ENCODE results near the gene SLAMF6.
"Not testable (repeated sequence)": the region's sequence is repeated elsewhere in the genome, so short reads cannot be mapped to it uniquely, and the experiment has no call there.

SLAMF6 gene

DNA sequence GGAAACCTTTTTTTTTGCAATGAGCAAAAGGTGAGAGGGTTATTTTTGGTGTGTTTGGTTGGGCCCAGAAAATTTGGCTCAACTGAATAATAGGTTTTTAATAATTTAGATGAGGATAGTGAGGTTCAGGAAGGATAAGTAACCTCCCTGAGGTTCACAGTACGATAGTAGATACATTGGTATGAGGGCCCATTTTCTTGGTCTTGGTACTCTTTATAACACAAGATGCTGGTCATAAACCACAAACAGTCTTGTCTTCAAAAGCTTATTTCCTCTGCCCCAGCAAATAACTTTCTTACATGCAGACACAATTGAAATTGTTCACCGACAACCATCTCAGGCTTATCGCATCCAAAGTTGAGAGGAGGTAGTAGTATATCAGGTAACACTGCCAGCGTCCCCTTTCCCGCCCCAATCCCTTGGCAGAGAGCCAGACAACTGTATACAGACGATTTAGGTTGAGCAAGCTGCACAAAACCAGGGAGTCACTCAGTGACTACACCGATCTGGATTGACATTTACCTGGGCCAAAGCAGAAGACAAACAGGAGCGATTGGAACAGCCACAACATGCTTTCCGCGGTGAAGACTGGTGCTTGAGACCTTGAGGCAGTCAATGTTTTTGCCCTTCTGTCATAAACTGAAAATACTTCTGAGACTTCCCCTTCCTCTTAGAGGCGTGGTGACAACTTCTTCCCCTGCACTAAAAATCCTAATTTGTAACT, at the start of gene SLAMF6:
TSS of gene SLAMF6 (minus strand) at position 634 of the 724 bp plus-strand sequence. CDS start at position 571, 63 bp downstream.
- no peak for DNase-seq
- intact Hi-C loops (cut with DNase I) = no loop called here

DNA sequence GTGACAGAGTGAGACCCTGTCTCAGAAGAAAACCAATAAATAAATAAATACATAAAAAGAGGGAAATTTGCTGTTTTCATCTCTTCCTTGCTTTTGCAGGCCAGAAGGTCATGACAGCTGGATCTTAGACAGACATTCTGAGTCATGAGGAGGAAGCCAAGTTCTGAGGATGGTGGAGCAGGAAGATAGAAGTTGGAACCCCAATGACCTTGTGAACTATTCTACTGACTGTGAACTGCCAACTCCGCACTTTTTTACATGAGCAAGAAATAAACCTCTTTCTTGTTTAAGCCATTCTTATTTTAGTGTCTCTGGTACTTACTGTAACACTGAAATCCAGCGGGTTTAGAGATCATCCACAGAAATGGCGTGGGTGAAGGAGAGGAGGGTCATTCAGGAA, 47.8 kb upstream of the SLAMF6 start:
- intact Hi-C loops (cut with DNase I) = no loop called here
- DNase-seq = no peak

DNA sequence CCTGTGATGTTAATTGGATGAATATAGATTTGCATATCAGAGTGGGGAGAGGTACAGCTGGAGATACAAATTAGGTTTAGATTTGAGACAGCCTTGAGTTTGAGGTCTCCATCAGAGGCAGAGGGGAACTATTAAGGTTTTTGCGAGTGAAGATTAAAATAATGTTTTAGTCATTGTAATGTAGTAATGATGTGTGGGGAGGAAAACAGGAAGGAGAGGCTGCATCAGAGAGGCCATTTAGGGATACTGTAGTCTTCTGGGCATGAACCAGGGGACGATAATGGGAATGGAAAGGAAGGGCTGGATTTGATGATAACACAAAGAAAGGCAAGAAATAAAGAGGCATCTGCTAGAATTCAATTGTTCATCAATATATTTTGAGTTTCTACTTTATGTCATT, 46.8 kb upstream of the SLAMF6 start:
- intact Hi-C loops (cut with DNase I) = no loop called here
- DNase-seq = no peak

DNA sequence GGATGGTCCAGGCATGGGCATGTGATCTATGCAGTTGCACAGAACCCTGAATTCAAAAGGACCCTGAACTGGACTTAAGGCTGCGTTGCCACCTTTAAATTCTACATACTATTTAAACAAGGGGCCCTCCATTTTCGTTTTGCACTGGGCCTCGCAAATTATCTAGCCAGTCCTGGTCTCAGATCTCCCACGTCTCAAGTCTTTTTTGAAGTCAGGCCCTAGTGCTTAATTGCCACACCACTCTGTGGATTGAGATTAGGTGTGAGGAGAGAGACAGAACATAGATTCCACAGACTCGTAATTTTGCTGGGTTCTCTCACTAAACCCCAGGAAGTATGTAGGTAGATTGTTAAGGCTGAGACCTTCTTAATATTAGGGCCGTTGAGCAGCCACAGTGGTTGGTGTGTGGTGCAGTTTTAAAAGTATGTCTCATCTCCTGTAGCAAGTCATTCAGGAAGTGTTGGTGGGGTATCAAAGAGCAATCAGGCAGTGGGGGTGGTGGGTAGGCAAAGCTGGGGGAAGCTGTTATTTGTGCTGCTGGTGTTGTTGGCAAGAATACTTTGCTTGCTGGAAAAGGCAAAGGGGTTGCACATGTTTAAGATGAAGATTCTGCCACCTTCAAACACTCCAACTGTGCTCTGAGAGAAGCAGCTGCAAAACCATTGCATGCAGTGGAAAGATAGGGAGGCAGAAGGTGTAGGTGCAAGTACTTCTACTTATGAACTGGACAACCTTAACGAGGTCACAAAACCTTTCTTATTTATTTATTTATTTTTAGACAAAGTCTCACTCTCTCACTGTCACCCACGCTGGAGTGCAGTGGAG, 45.0 kb upstream of the SLAMF6 start:
- intact Hi-C loops (cut with DNase I) = no loop called here
- no peak for DNase-seq

DNA sequence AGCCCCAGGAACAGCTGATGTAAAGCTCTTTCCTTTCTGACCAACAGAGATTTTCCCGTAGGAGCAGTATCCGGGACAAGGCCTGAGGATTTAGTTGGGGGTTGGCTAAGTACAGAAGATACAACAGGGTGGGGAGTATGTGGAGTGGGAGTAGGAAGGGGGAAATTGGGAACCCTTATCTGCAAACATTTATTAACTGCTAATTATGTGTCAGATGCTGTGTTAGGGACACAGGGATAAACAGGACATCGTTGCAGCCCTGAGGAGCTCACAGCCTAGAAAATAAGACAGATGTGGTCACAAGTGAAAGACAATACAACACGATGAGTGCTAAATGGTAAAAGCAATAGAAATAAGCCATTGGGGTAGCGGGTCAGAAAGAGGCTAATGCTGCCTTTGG, 44.3 kb upstream of the SLAMF6 start:
- intact Hi-C loops (cut with DNase I) = no loop called here
- no peak for DNase-seq

DNA sequence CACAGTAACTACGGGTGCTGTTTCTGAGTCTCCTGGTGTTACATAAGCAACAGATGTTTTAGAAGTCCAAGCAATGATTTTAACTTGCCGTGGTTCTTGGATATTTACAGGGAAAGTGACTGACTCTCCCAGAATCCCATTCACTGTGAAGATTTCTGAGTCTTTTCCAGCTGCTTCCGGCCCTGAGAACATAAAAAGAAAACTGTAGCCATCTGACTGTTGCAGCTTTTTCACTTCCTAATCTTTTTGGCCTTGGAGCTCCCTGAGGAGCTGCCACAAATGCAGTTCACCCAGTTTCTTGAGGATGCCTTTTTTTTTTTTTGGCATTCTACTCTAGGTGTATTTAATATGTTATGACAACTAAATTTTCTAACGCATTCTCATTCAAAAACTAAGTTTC, 42.5 kb upstream of the SLAMF6 start:
- intact Hi-C loops (cut with DNase I) = no loop called here
- no peak for DNase-seq

DNA sequence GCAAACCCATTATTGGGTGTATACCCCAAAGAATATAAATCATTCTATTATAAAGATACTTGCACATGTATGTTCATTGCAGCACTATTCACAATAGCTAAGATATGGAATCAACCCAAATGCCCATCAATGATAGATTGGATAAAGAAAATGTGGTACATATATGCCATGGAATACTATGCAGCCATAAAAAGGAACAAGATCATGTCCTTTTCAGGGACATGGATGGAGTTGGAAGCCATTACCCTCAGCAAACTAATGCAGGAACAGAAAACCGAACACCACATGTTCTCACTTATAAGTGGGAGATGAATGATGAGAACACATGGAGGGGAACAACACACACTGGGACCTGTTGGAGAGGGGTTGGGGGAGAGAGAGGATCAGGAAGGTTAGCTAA, 40.2 kb upstream of the SLAMF6 start:
- intact Hi-C loops (cut with DNase I); DNase-seq: not testable (repeated sequence)

DNA sequence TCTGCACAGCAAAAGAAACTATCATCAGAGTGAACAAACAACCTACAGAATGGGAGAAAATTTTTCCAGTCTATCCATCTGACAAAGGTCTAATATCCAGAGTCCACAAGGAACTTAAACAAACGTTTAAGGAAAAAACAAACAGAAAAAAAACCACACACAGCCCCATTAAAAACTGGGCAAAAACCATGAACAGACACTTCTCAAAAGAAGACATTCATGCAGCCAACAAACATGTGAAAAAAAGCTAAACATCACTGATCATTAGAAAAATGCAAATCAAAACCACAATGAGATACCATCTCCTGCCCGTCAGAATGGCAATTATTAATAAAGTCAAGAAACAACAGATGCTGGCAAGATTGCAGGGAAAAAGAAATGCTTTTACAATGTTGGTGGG, 39.7 kb upstream of the SLAMF6 start:
- DNase-seq = not testable (repeated sequence)

DNA sequence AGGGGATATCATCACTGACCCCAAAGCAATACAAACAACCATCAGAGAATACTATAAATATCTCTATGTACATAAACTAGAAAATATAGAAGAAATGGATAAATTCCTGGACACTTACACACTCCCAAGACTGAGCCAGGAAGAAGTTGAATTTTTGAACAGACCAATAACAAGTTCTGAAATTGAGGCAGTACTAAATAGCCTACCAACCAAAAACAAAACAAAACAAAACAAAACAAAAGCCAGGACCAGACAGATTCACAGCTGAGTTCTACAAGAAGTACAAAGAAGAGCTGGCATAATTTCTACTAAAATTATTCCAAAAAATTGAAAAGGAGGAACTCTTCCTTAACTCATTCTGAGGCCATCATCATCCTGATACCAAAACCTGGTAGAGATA, 37.8 kb upstream of the SLAMF6 start:
- no peak for DNase-seq
- intact Hi-C loops (cut with DNase I) = no loop called here

More for the DNA sequence above, 39.7 kb upstream of the SLAMF6 start:
- intact Hi-C loops (cut with DNase I) = not testable (repeated sequence)

DNA sequence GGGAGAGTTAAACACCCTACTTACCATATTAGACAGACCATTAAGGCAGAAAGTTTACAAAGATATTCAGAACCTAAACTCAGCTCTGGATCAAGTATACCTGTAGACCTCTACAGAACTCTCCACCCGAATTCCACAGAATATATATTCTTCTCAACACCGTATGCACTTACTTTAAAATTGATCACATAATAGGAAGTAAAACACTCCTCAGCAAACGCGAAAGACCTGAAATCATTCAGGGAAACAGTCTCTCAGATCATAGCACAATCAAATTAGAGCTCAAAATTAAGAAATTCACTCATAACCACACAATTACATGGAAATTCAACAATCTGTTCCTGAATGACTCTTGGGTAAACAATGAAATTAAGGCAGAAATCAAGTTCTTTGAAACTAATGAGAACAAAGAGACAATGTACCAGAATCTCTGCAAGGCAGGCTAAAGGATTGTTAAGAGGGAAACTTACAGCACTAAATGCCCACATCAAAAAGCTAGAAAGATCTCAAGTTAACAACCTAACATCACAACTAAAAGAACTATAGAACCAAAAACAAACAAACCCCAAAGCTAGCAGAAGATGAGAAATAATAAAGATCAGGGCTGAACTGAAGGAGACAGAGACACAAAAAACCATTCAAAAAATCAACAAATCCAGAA, 37.1 kb upstream of the SLAMF6 start:
- DNase-seq = no peak
- intact Hi-C loops (cut with DNase I) = no loop called here

DNA sequence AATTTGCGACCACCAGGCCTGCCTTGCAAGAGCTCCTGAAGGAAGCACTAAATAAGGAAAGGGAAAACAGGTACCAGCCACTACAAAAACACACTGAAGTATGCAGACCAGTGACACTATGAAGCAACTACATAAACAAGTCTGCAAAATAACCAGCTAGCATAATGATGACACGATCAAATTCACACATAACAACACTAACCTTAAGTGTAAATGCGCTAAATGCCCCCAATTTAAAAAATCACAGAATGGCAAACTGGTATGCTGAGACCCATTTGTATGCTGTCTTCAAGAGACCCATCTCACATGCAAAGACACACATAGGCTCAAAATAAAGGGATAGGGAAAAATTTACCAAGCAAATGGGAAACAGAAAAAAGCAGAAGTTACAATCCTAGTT, 36.4 kb upstream of the SLAMF6 start:
- intact Hi-C loops (cut with DNase I) = not testable (repeated sequence)

DNA sequence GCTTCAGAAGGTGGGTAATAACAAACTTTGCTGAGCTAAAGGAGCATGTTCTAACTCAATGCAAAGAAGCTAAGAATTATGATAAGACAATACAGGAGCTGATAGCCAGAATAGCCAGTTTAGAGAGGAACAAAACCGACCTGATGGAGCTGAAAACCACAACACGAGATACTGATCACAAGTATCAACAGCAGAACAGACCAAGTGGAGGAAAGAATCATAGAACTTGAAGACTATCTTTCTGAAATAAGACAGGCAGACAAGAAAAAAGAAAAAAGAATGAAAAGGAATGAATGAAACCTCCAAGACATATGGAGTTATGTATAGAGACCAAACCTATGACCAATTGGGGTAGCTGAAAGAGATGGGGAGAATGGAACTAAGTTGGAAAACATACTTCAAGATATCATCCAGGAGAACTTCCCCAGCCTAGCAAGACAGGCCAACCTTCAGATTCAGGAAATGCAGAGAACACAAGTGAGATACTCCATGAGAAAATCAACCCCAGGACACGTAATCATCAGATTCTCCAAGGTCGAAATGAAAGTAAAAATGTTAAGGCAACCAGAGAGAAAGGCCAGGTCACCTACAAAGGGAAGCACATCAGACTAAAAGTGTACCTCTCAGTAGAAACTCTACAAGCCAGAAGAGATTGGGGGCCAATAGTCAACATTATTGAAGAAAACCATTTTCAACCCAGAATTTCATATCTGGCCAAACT, 35.8 kb upstream of the SLAMF6 start:
- DNase-seq = no peak
- intact Hi-C loops (cut with DNase I) = no loop called here

More for the DNA sequence above, 36.4 kb upstream of the SLAMF6 start:
- not testable (repeated sequence) for DNase-seq

DNA sequence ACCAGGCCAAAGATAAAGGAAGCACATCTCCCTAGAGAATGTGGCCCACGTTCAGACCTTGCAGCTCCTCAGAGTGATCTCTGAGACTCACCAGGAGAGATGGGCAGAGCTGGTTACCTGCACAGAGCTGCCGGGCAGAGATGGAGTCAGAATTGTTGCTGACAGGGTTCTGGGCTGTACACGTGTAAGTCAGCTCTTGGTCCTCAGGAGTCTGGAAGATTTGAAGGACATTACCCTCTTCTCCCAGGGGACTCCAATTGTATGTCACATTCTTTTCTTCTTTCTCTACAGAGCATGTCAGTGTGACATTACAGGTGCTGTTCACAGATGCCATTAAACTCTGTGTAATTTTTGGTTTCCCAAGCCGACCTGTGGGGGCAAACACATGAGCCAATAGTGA, 30.7 kb upstream of the SLAMF6 start:
- no peak for DNase-seq
- intact Hi-C loops (cut with DNase I) = no loop called here

DNA sequence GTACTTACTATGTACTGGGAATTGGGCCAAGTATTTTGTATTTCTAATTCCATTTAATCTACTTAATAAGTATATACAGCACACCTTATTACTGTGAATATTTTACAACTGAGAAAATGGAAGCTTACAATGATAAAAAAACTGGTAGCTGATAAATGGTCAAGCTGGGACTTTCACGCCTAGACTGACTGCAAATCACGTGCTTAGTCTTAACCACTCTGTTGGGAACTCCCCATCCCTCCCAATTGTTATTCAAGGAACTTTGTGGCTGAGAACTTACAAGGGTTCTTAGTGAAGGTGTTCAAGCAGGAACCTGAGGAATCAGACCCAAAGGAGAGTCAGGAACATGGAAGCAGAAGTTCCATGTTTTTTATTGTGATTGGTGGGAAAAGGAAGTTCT, 29.4 kb upstream of the SLAMF6 start:
- no peak for DNase-seq
- intact Hi-C loops (cut with DNase I) = no loop called here

DNA sequence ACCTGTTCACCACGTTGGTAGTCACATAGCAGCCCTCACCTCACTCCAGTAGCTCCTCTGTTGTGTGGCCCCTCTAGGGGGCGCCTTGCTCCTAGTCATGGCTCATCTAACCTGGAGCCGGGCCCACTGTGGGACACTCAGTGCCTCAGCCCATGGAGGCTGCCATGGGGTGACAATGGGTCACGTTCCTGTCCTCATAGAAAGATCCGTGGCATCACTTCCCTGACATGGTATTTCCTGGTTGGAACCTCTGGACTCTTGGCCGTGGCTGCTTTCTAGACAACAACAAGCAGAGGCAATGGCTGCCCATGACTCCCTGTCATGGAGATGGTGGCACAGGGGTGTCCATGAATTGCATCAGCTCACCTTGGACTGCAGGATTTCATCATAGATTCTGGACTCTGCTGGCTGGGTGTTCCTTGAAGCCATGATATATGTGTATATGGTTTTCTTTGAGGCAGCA, 27.5 kb upstream of the SLAMF6 start:
- intact Hi-C loops (cut with DNase I) = no loop called here
- DNase-seq = peak in 1 of 42 donors; percentile 15

DNA sequence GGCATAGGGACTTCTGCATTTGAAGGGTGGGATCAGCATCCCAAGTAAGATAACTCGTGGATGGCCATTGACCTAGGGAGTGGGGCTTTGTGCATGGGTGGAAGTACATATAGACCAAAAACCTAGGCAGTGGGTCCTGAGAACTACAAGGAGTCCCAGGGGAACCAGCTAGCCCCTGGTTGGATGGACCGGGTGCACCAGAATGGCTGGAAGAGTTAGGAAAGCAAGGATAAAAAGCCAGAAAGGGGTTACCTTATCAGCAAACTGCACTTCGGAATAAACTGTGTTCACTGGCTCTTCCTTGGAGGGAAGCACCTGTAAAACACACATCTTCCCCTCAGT, 26.6 kb upstream of the SLAMF6 start:
- intact Hi-C loops (cut with DNase I) = no loop called here
- DNase-seq = no peak

DNA sequence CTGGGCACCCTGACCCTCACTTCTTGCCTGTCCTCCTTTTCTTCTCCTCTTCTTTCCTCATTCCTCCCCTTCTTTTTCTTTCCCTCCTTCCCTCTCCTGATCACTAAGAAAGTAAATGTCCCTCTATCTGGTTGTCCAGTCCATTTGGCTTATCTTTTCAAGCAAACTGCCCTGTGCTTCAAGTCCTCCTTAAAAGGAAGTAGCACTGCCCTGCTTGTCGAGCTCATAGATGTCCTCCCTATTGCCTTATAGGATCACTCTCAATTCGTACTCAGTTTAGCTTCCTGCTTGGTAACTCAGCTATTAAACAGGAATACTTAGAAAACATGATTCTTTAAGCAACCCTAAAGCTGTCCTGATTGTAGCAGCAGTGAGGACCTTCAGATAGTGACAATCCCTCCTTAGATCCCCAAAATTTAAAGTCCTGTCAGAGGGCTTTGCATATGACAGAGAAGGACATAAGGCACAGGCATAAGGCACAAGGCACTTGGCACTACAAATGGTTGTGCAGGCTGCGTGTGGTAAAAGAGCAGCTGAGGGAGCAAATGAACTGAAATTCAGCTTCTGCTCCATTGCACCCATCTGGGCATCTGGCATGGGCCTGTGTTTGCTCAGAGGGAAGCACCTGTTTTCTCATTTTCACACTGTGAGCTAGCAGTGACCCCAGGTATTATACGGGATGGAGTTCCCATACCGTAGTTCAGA, 26.1 kb upstream of the SLAMF6 start:
- intact Hi-C loops (cut with DNase I) = no loop called here
- DNase-seq = no peak

DNA sequence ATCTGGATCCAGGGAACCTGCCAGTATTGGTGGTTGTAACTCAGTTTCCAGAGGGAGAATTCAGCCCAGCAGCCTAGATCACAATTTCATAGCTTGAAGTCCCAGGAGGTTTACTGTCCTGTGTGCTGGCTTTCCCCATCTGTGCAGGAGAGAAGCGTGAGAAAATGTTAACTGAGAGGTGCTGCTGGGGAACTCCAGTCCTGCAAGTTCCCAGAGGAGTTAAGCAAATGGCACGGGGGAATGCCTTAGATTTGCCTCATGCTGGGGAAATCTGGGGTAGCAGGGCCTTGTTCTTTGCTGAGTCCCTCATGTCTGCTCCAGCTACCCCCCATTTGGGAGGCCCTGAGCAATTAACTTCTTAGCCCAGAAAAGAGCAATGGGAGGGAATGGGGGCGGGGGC, 25.1 kb upstream of the SLAMF6 start:
- intact Hi-C loops (cut with DNase I) = no loop called here
- DNase-seq = no peak

DNA sequence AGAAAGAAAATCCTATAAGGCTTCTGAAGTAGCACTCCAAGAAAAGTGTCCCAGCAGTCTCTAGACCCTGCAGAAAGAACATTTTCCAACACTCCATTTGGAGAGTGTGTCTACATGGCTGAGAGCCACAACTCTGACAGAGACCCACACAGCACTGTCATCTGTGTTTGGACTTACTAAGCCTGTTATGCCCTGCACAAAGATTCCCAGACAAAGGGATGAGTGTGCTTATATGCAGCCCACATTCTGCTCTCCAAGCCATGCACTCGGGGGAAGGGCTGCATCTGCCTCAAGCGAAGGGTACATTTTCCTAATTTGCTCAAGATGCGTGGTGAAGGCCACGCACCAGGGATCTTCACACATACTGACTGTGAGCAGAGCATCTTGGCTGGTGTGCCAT, 24.4 kb upstream of the SLAMF6 start:
- no peak for DNase-seq

More for the DNA sequence above, 24.4 kb upstream of the SLAMF6 start:
- intact Hi-C loops (cut with DNase I) = no loop called here

All from head of caudate nucleus (tissue), 42 donors.